HepG2 (cell line): ENCODE results near the gene PLCB2. TPM values are rescaled to one million over a fixed set of nuclear protein-coding genes. Genes with fewer than 3 reads are reported as not detected.
A peak's percentile ranks its signal among the peaks of the same experiment; 100 is the strongest.

Experiments used
- ATAC-seq: fragments of 200-7000 bp; cut with Tn5 transposase; 3 replicates; pipeline ENCODE4 v1.9.1; 2020; ENCODE audit warnings: mild to moderate bottlenecking, moderate library complexity
- BruUV-seq: library from RNA; stranded (reverse); fragments of 400-500 nt; replicated peaks from 2 replicates; lab custom pipeline; 2021; lab: Mats Ljungman, UMichigan
- CTCF ChIA-PET: fragments of 300-600 bp; formaldehyde crosslinking; extraction: SDS; loops from one replicate; lab custom pipeline; 2021; ENCODE audit warnings: low total read pairs, inconsistent platforms, low intra/inter-chr PET ratio; lab: Yijun Ruan, JAX
- POLR2A ChIA-PET: fragments of 350-600 bp; sonication (Branson Sonifier 250); formaldehyde crosslinking; loops from one replicate; lab custom pipeline; 2020; ENCODE audit warnings: antibody characterized with exemption, inconsistent platforms; lab: Yijun Ruan, JAX
- DNase-seq: peaks from one replicate; pipeline ENCODE4 v3.0.0-alpha.2; 2015; ENCODE audit warnings: low spot score
- FAIRE-seq: peaks from 3 replicates; lab custom pipeline; 2011; peaks lifted over from hg19 to GRCh38; lab: Jason Lieb, UNC
- H2AFZ ChIP-seq: one replicate; pipeline ENCODE4 v1.6.1; 2011; ENCODE audit warnings: low read length, inconsistent platforms
- H3K27ac ChIP-seq: fragments of 300-600 bp; 3 replicates; pipeline ENCODE4 v1.8.0; 2011; ENCODE audit warnings: mixed run types, mild to moderate bottlenecking, mixed read lengths, low read length, inconsistent platforms; ENCODE audit not compliant: insufficient read depth; ENCODE audit errors: extremely low read length
- H3K27me3 ChIP-seq, 2 experiments: fragments of 200-600 bp in 1 of 2; 2 replicates in 1 of 2; 3 replicates in 1 of 2; pipeline versions ENCODE4 v1.6.0 to v1.8.0; 2011; ENCODE audit warnings: low read length in 2 of 2, mild to moderate bottlenecking in 2 of 2, moderate library complexity in 2 of 2, inconsistent platforms in 1 of 2; ENCODE audit not compliant: insufficient read depth in 2 of 2, control insufficient read depth in 1 of 2
- H3K36me3 ChIP-seq, 2 experiments: fragments of 200-600 bp in 1 of 2; replicated peaks in 1 of 2; 2 replicates in 1 of 2; 3 replicates in 1 of 2; pipeline versions ENCODE4 v1.5.1 to v1.8.0; 2011; ENCODE audit warnings: low read length in 2 of 2, inconsistent platforms in 1 of 2; ENCODE audit not compliant: insufficient read depth in 2 of 2, control insufficient read depth in 1 of 2
- H3K4me1 ChIP-seq: 2 replicates; pipeline ENCODE4 v1.5.1; 2012; ENCODE audit warnings: low read length, inconsistent platforms; ENCODE audit not compliant: insufficient read depth
- H3K4me2 ChIP-seq: 2 replicates; pipeline ENCODE4 v1.6.0; 2011; ENCODE audit warnings: low read depth, low read length, inconsistent platforms
- H3K4me3 ChIP-seq, 3 experiments: fragments of 200-600 bp in 1 of 3; sonication (generic), shearing (Covaris generic) in 1 of 3; replicated peaks in 1 of 3; 2 replicates each; pipeline ENCODE4 v1.5.1; 2011 to 2016; ENCODE audit warnings: low read length in 3 of 3, inconsistent platforms in 2 of 3, low read depth in 2 of 3, mild to moderate bottlenecking in 2 of 3, control low read depth in 1 of 3, mixed read lengths in 1 of 3; ENCODE audit not compliant: insufficient read depth in 1 of 3
- H3K79me2 ChIP-seq: one replicate; pipeline ENCODE4 v1.6.1; 2011; ENCODE audit warnings: low read length, inconsistent platforms; ENCODE audit not compliant: insufficient read depth
- H3K9ac ChIP-seq: 2 replicates; pipeline ENCODE4 v1.6.0; 2011; ENCODE audit warnings: mild to moderate bottlenecking, low read depth, low read length, inconsistent platforms; ENCODE audit not compliant: insufficient read depth
- H3K9me3 ChIP-seq: 2 replicates; pipeline ENCODE4 v1.5.1; 2012; ENCODE audit warnings: mild to moderate bottlenecking, low read length
- H4K20me1 ChIP-seq: 2 replicates; pipeline ENCODE4 v1.6.0; 2011; ENCODE audit warnings: inconsistent platforms, mild to moderate bottlenecking, low read length, moderate library complexity; ENCODE audit not compliant: insufficient read depth
- AGO1 ChIP-seq: fragments of 200-400 bp; formaldehyde crosslinking; IDR thresholded peaks from 2 replicates; pipeline ENCODE4 v1.6.1; 2017; ENCODE audit warnings: mild to moderate bottlenecking, low read depth, low read length, moderate library complexity; ENCODE audit not compliant: poor library complexity, severe bottlenecking
- DR1 ChIP-seq: sonication (generic); formaldehyde crosslinking; IDR thresholded peaks from 2 replicates; pipeline ENCODE4 v1.8.0; 2021; ENCODE audit warnings: mild to moderate bottlenecking, missing genetic modification reagents, inconsistent platforms
- GPN1 ChIP-seq: sonication (generic); formaldehyde crosslinking; IDR thresholded peaks from 2 replicates; pipeline ENCODE4 v1.5.1; 2020; ENCODE audit warnings: missing genetic modification reagents, borderline replicate concordance
- GRHL1 ChIP-seq: sonication (generic); formaldehyde crosslinking; conservative IDR thresholded peaks from 2 replicates; pipeline ENCODE4 v1.8.0; 2022; ENCODE audit warnings: missing genetic modification reagents
- HMG20A ChIP-seq: IDR thresholded peaks from 2 replicates; pipeline ENCODE4 v1.6.1; 2016; ENCODE audit warnings: borderline replicate concordance
- MIER3 ChIP-seq: IDR thresholded peaks from 2 replicates; pipeline ENCODE4 v1.6.1; 2016; ENCODE audit warnings: missing compliant biosample characterization, borderline replicate concordance
- NFYB ChIP-seq: sonication (generic); formaldehyde crosslinking; IDR thresholded peaks from 2 replicates; pipeline ENCODE4 v1.4.0; 2020; ENCODE audit warnings: missing genetic modification reagents
- PAF1 ChIP-seq: IDR thresholded peaks from 2 replicates; pipeline ENCODE4 v1.6.1; 2016; ENCODE audit warnings: missing genetic modification reagents, missing compliant biosample characterization
- RNF219 ChIP-seq: sonication (generic); formaldehyde crosslinking; IDR thresholded peaks from 2 replicates; pipeline ENCODE4 v1.5.0; 2020; ENCODE audit warnings: mild to moderate bottlenecking, missing genetic modification reagents
- TP53 ChIP-seq: sonication (generic); formaldehyde crosslinking; conservative IDR thresholded peaks from 2 replicates; pipeline ENCODE4 v1.4.0; 2020; ENCODE audit warnings: missing genetic modification reagents
- ZFP36L2 ChIP-seq: sonication (generic); formaldehyde crosslinking; IDR thresholded peaks from 2 replicates; pipeline ENCODE4 v1.4.0; 2020; ENCODE audit warnings: missing genetic modification reagents
- ZHX1 ChIP-seq: sonication (generic); formaldehyde crosslinking; IDR thresholded peaks from 2 replicates; pipeline ENCODE4 v1.8.1; 2022; ENCODE audit warnings: low read depth, mild to moderate bottlenecking, missing genetic modification reagents
- ZNF138 ChIP-seq: sonication (generic); formaldehyde crosslinking; IDR thresholded peaks from 2 replicates; pipeline ENCODE4 v1.5.0; 2020; ENCODE audit warnings: mild to moderate bottlenecking, low read depth, missing genetic modification reagents
- ZNF33A ChIP-seq: sonication (generic); formaldehyde crosslinking; IDR thresholded peaks from 2 replicates; pipeline ENCODE4 v1.5.1; 2020; ENCODE audit warnings: missing genetic modification reagents, mild to moderate bottlenecking, moderate library complexity, borderline replicate concordance
- ZNF704 ChIP-seq: sonication (generic); formaldehyde crosslinking; IDR thresholded peaks from 2 replicates; pipeline ENCODE4 v1.8.1; 2023; ENCODE audit warnings: mild to moderate bottlenecking, inconsistent platforms, moderate library complexity, missing genetic modification reagents, borderline replicate concordance
- WGBS: methylation state at CpG from one replicate; pipeline ENCODE4 v1.1.6; 2017; ENCODE audit warnings: low lambda C conversion rate; 5-methylcytosine and 5-hydroxymethylcytosine counted together
- in situ Hi-C: cut with HindIII; loops from 2 replicates; pipeline ENCODE4 v1.10.0; 2017; ENCODE audit warnings: low pct_unique_long_range_greater_than_20kb; ENCODE audit not compliant: extremely low pct_ligation_motif_present
- intact Hi-C: fragments of 100-400 bp; cut with micrococcal nuclease; formaldehyde crosslinking; loops from one replicate; pipeline ENCODE4 v1.10.0; 2022; ENCODE audit not compliant: unreplicated experiment
- polyA plus RNA-seq, 8 experiments: library from polyadenylated mRNA; depleted of rRNA in 3 of 8; stranded (reverse) in 7 of 8; unstranded in 1 of 8; fragments of >200 nt; fragmentation: Illumina TruSeq in 4 of 8; extraction: Trizol in 4 of 8; gene quantifications; 2 replicates each; pipeline versions ENCODE4 v1.2.1 to v1.2.3, GENCODE V29; 2011 to 2016; ENCODE audit warnings: low read depth in 4 of 8, missing spikeins in 1 of 8, mixed read lengths in 1 of 8; ENCODE audit not compliant: insufficient read depth in 1 of 8
- total RNA-seq, 5 experiments: library from RNA; depleted of rRNA; stranded (reverse); fragments of >200 nt; fragmentation: Illumina TruSeq; extraction: Trizol; gene quantifications; 2 replicates each; pipeline ENCODE4 v1.2.3, GENCODE V29; 2016; ENCODE audit warnings: low read depth in 1 of 5

Gene PLCB2
- total and polyA plus RNA-seq, 2 of the 13 experiments (the other 11 are each of a cell fraction or from before 2014, with no cell fraction given), result 0.11 TPM; not detected in 1

- peak within 1 kb of the TSS; percentile 17 for H3K27ac ChIP-seq
- FAIRE-seq (peak; percentile 71), DNase-seq (peak; percentile 75), ATAC-seq (peak; percentile 73)
- 3% methylated on average over 13 of the region's 17 CpGs for WGBS
- no peaks in the 10 kb centered on the region for H3K79me2 ChIP-seq
- peak within 1 kb of the TSS; percentile 76 for H3K9ac ChIP-seq
- H3K4me3 ChIP-seq, result peak within 1 kb of the TSS; percentile 61 to 79 (median 68)
- in situ Hi-C loops (no loop called here), intact Hi-C loops (loop anchor here (2.0 kb wide), 1 partner anchor 80 kb away; no protein-coding TSS in a partner anchor)
- H3K36me3 ChIP-seq, result no peaks in the 10 kb centered on the region; a peak in 1 of 5 replicates
- H3K9me3 ChIP-seq, result no peaks in the 10 kb centered on the region
- H3K4me2 ChIP-seq, result peak within 1 kb of the TSS; percentile 86
- no peaks in the 10 kb centered on the region for H3K27me3 ChIP-seq
- H4K20me1 ChIP-seq, result peaks cover 4% of the 10 kb centered on the region; the same call in 1 of the 2 replicates
- ChIA-PET POLR2A (interaction anchor here (0.9 to 4.4 kb wide), 9 partner anchors 9 to 100 kb away, joined by 3 to 24 read pairs (median 4); partner anchors contain the start of genes BAHD1, INAFM2 and IVD), CTCF (interaction anchor here (1.3 kb wide), 2 partner anchors 14 to 20 kb away, joined by 3 to 5 read pairs; no protein-coding TSS in a partner anchor)
- H2AFZ ChIP-seq, result no peak within 1 kb of the TSS
- BruUV-seq, result no TSS peak
- peaks cover 65% of the 10 kb centered on the region for H3K4me1 ChIP-seq
- no peak for TF ChIP-seq DR1 (CRISPR knock-in tag)
- no peak for TF ChIP-seq AGO1
- TF ChIP-seq ZFP36L2, result no peak
- no peak for TF ChIP-seq GPN1 (CRISPR knock-in tag)
- no peak for TF ChIP-seq PAF1 (CRISPR knock-in tag)
- TF ChIP-seq ZNF138, result no peak
- TF ChIP-seq TP53, result no peak
- TF ChIP-seq HMG20A, result no peak
- TF ChIP-seq MIER3 (CRISPR knock-in tag), result 0 out of 2 replicates have a peak, but pooled peaks have one; percentile 21
- no peak for TF ChIP-seq ZNF33A (CRISPR knock-in tag)
- no peak for TF ChIP-seq ZHX1 (CRISPR knock-in tag)
- no peak for TF ChIP-seq GRHL1 (CRISPR knock-in tag)
- TF ChIP-seq ZNF704 (CRISPR knock-in tag), result no peak
- no peak for TF ChIP-seq NFYB (CRISPR knock-in tag)
- no peak for TF ChIP-seq RNF219 (CRISPR knock-in tag)
Measured at GRCh38 chr15:40340740-40341400, 33.1 kb upstream of the PLCB2 start, which contains the start of gene CCDC9B. CCDC9B (minus strand) TSS chr15:40340939; CDS start chr15:40340819, 120 bp downstream.
